ENCODE measurements around the gene ZNF625. TPM values are rescaled to one million over a fixed set of nuclear protein-coding genes. Genes with fewer than 3 reads are reported as not detected.
A peak's percentile ranks its signal among the peaks of the same experiment; 100 is the strongest.

Gene ZNF625
- total RNA-seq (1 to 10 TPM; 4.3 to 7.0 (median 5.4) TPM), polyA plus RNA-seq (1.2 TPM)
- long read RNA-seq, donor 1 = 0 reads
- long read RNA-seq, donor 2 = 0 reads
- long read RNA-seq, donor 3 = 0 reads
- long read RNA-seq, donor 4 = 0 reads

DNA sequence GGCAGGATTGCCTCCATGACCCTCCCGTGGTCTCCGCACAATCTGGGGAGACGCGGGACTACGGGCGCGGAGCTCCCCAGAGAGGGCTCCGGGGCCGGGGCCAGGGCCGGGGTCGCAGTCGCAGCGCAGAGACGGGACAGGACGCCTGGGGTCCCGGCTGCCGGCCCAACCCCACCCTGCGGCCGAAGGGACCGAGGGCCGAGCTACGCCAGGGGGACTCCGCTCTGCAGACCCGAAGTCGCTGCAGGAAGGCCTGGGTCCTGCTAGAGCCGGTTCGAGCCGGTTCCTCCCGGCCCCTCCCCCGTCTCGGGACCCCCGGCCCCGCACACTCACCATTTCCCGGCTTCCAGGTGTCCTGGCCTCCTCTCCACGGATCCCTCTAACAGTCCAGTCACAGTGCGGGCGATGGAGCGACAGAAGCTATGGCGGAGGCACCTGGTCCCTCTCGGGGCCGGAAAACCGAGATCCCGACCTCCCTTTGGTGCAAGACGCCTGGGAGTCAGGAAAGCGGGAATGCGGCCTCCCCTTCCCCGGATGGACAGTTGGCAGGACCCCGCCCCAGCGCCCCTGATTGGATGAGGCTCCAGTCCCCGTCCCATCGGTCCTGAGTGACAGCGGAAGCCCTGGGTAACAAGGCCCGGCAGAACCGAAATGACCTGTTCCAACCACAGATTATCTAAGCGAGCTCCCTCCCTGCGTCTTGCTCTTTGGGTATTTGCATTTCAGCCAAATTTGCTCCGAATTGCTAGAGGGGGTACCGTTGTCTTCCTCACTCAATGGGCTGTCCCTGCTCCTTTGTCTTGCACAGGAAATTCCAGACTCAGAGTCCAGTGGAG, at the start of gene ZNF625:
Gene ZNF625, minus strand, starts transcription at position 512 of the 836 bp plus-strand sequence. Its CDS starts 176 bp downstream, at position 336.
- ATAC-seq (peak; percentile 99), DNase-seq (peak; percentile 92 to 96 (median 95))
- peak within 1 kb of the TSS; percentile 98 for H3K4me3 ChIP-seq (ENCODE audit: low read length)
- intact Hi-C loops (cut with DNase I) = no loop called here
- under 1% methylated on average over 58 of the region's 58 CpGs for WGBS
- H3K27ac ChIP-seq (ENCODE audit: low read length) = peak within 1 kb of the TSS; percentile 32
- peaks cover 2% of the 10 kb centered on the region for H3K4me1 ChIP-seq (ENCODE audit: control insufficient read depth, insufficient read depth, low read length)
- no peaks in the 10 kb centered on the region for H3K27me3 ChIP-seq (ENCODE audit: control insufficient read depth, insufficient read depth)
- no peaks in the 10 kb centered on the region for H3K9me3 ChIP-seq (ENCODE audit: control insufficient read depth, low read length)

DNA sequence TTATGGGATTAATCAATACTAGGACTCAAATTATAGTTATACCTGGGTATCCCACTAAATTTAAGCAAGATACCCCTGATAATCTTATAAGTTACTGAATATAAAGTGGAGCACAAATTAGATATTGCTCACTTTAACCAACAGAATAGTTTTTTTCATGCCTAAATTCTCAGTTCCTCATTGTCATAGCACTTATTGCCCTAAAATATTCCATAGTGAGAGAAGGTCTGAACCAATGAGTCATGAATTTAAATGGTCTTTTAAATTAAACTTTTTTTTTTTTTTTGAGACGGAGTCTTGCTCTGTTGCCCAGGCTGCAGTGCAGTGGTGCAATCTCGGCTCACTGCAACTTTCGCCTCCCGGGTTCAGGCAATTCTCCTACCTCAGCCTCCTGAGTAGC, 48.8 kb upstream of the ZNF625 start:
- Histone ChIP-seq H3K27ac (ENCODE audit: low read length) (no peak overlapping the region), H3K4me1 (ENCODE audit: control insufficient read depth, insufficient read depth, low read length) (no peaks in the 10 kb centered on the region), H3K27me3 (ENCODE audit: control insufficient read depth, insufficient read depth) (no peaks in the 10 kb centered on the region), H3K9me3 (ENCODE audit: control insufficient read depth, low read length) (no peaks in the 10 kb centered on the region), H3K4me3 (ENCODE audit: low read length) (no peak overlapping the region)
- intact Hi-C loops (cut with DNase I) = no loop called here
- 97% methylated on average over 4 of the region's 4 CpGs for WGBS
- DNase-seq (no peak), ATAC-seq (no peak)

DNA sequence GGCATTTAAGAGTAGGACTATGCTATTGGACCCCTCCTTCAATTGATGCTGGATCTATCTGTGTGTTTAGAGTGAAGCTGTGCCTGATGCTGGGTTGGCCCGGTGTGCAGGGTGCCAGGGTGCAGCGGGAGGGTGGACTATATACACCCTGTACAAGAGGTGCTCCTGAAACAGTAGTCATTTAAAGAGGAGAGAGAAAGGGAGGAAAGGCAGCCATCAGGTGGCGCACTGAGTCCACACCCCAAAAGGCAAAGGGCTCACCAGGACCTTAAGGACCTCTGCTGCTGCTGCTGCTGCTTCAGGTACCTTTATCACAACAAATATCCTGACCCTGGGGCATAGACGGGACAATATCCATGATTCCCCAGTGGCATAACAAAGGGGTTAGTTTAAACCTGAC, 45.7 kb upstream of the ZNF625 start:
- Histone ChIP-seq H3K9me3 (ENCODE audit: control insufficient read depth, low read length) (no peaks in the 10 kb centered on the region), H3K27ac (ENCODE audit: low read length) (no peak overlapping the region), H3K4me1 (ENCODE audit: control insufficient read depth, insufficient read depth, low read length) (no peaks in the 10 kb centered on the region), H3K4me3 (ENCODE audit: low read length) (no peak overlapping the region), H3K27me3 (ENCODE audit: control insufficient read depth, insufficient read depth) (no peaks in the 10 kb centered on the region)
- 39% methylated on average over 4 of the region's 4 CpGs for WGBS
- ATAC-seq (peak in 1 of 2 donors; percentile 51), DNase-seq (peak in 2 of 3 donors; percentile 58 to 65)
- intact Hi-C loops (cut with DNase I) = no loop called here

DNA sequence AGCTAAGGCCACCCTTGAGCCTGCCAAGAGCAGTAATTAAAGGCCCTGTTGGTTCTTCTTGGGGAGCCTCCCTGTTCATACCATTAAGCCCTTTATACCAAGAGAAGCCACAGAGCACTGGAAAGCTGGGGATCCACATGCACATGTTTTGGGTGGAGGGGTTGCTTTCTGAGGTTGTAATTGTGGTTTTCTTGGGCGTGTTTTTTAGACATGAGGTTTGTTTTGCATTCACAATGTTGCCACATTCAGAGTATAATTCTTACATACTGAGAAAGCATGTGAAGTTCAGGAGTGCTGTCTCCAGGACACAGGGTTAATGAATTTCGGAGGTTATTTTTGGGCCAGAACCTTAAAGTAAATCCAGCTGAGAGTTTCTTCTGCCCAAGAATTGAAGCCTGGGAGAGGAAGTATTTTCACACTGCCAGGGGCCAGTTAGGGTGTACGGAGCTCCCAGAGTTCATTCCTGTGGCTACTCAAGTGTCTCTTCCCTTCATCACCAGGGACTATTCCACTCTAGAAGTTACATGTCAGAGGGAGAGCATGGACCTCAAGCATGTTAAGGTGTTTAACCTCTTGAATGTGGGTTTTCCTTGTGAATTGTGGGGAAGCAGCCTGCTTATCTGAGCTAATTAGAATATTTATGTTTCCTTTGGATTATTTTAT, 43.4 kb upstream of the ZNF625 start:
- ATAC-seq (no peak), DNase-seq (no peak)
- WGBS = 76% methylated on average over 3 of the region's 3 CpGs
- H3K27ac ChIP-seq (ENCODE audit: low read length) = no peak overlapping the region
- H3K4me1 ChIP-seq (ENCODE audit: control insufficient read depth, insufficient read depth, low read length) = no peaks in the 10 kb centered on the region
- no peaks in the 10 kb centered on the region for H3K9me3 ChIP-seq (ENCODE audit: control insufficient read depth, low read length)
- intact Hi-C loops (cut with DNase I) = loop anchor here in 1 of 4 donors (10.0 kb wide), 1 partner anchor 155 kb away; no protein-coding TSS in a partner anchor
- H3K4me3 ChIP-seq (ENCODE audit: low read length) = no peak overlapping the region
- H3K27me3 ChIP-seq (ENCODE audit: control insufficient read depth, insufficient read depth) = no peaks in the 10 kb centered on the region

DNA sequence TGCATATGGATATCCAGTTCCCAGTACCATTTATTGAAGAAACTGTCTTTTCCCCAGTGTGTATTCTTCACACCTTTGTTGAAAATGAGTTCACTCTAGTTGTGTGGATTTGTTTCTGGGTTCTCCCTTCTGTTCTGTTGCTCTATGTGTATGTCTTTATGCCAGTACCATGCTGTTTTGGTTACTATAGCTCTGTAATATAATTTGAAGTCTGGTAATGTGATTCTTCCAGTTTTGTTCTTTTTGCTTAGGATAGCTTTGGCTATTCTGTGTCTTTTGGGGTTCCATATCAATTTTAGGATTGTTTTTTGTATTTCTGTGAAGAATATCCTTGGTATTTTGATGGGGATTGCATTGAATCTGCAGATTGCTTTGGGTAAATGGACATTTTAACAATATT, 41.6 kb upstream of the ZNF625 start:
- Histone ChIP-seq H3K4me3 (ENCODE audit: low read length) (no peak overlapping the region), H3K4me1 (ENCODE audit: control insufficient read depth, insufficient read depth, low read length) (peaks cover 3% of the 10 kb centered on the region), H3K27ac (ENCODE audit: low read length) (no peak overlapping the region), H3K27me3 (ENCODE audit: control insufficient read depth, insufficient read depth) (no peaks in the 10 kb centered on the region), H3K9me3 (ENCODE audit: control insufficient read depth, low read length) (no peaks in the 10 kb centered on the region)
- ATAC-seq (no peak), DNase-seq (no peak)
- intact Hi-C loops (cut with DNase I) = loop anchor here in 1 of 4 donors (10.0 kb wide), 1 partner anchor 157 kb away; no protein-coding TSS in a partner anchor

DNA sequence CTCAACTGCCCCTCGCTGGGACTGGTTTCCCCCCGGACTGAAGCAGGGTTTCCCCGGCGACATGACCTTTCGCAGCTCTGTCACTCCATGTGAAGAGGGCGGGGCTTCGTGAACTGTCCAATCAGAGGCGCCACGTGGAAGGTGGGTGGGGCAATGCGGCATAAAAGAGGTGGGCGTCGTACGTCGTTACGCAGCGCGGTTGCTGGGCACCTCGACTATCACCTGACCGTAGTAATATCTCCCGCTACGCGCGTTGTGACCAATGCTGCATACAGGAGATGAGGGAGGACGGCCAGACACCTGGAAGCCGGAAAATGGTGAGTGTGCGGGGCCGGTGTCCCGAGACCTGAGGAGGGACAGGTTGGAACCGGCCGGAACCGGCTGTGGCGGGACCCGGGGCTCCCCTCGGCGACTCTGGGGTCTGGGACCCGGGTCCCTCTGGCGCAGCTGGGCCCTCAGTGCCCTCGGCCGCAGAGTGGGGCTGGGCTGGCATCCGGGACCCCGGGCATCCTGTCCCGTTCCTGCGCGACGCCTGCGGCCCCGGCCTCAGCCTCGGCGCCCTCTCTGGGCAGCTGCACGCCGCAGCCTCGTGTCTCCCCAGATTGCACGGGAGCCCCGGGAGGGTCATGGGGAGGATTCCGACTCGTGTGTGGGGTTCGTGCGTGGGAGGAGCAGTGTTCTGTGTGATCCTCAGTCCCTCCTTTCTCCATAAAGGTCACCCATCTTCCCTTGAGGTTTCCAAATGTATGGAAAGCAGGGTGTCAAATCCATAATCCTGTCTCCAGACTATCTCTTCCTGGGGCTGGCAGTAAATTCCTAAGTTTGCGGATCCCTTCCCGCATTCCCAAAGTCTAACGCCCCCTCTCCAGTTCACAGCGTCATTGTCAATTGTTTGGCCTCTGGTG, 38.5 kb upstream of the ZNF625 start:
- intact Hi-C loops (cut with DNase I) = loop anchor here in 1 of 4 donors (10.0 kb wide), 1 partner anchor 160 kb away; no protein-coding TSS in a partner anchor
- under 1% methylated on average over 62 of the region's 62 CpGs for WGBS
- Histone ChIP-seq H3K4me3 (ENCODE audit: low read length) (peak overlapping the region; percentile 82), H3K27me3 (ENCODE audit: control insufficient read depth, insufficient read depth) (no peaks in the 10 kb centered on the region), H3K27ac (ENCODE audit: low read length) (peak overlapping the region; percentile 43), H3K4me1 (ENCODE audit: control insufficient read depth, insufficient read depth, low read length) (peaks cover 3% of the 10 kb centered on the region), H3K9me3 (ENCODE audit: control insufficient read depth, low read length) (peaks cover 2% of the 10 kb centered on the region)
- ATAC-seq (peak; percentile 98 to 99), DNase-seq (peak; percentile 91 to 95 (median 94))

DNA sequence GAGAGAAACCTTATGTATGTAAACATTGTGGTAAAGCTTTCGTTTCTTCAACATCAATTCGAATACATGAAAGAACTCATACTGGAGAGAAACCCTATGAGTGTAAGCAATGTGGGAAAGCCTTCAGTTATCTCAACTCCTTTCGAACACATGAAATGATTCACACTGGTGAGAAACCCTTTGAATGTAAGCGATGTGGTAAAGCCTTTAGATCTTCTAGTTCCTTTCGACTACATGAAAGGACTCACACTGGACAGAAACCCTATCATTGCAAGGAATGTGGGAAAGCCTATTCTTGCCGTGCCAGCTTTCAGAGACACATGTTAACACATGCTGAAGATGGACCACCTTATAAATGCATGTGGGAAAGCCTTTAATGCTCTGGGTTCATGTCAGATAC, 31.1 kb upstream of the ZNF625 start:
- no peaks in the 10 kb centered on the region for H3K4me1 ChIP-seq (ENCODE audit: control insufficient read depth, insufficient read depth, low read length)
- intact Hi-C loops (cut with DNase I) = no loop called here
- no peak overlapping the region for H3K4me3 ChIP-seq (ENCODE audit: low read length)
- no peak for ATAC-seq
- DNase-seq = no peak
- H3K27ac ChIP-seq (ENCODE audit: low read length) = no peak overlapping the region
- peaks cover 11% of the 10 kb centered on the region for H3K9me3 ChIP-seq (ENCODE audit: control insufficient read depth, low read length)
- WGBS = 97% methylated on average over 6 of the region's 6 CpGs
- H3K27me3 ChIP-seq (ENCODE audit: control insufficient read depth, insufficient read depth) = no peaks in the 10 kb centered on the region

DNA sequence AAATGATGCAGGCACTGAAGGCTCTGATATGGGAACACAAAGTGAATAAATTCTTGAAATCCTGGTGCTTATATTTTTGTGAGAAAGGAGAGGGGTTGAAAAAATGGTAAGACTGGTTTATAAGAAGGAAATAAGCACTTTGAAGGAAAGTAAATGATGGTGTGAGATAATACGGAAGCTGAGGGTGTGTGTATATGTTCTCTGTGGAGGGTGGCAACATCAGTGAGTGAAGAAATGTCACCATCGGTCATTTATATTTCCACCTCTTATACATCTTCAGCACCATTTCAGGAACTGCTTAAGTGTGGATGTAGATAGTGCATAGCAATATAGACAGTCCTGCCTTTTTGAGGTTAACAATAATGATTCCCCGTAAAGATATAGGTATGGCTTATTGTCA, 23.8 kb upstream of the ZNF625 start:
- ATAC-seq = no peak
- WGBS = 93% methylated on average over 3 of the region's 3 CpGs
- no peaks in the 10 kb centered on the region for H3K4me1 ChIP-seq (ENCODE audit: control insufficient read depth, insufficient read depth, low read length)
- no peak overlapping the region for H3K27ac ChIP-seq (ENCODE audit: low read length)
- H3K9me3 ChIP-seq (ENCODE audit: control insufficient read depth, low read length) = peaks cover 2% of the 10 kb centered on the region
- DNase-seq = no peak
- H3K4me3 ChIP-seq (ENCODE audit: low read length) = no peak overlapping the region
- intact Hi-C loops (cut with DNase I) = no loop called here
- H3K27me3 ChIP-seq (ENCODE audit: control insufficient read depth, insufficient read depth) = no peaks in the 10 kb centered on the region

DNA sequence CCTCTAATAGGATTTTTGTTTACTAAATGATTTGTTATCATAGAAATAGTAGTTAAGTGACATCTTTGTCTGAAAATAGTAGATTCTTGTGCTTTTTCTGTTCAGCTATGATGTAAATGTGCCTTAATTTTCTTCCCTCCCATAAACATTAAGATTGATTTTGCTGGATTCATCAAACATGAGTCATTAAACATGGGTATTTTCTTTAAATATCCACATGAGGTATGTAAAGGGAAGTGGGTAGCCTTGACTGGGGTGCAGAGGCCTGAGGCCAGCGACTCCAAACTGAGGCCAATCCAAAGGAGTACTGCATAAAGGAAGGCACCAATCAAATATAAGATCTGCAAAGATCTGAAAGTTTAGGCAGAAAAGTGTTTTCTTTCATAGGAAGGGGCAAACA, 10.1 kb upstream of the ZNF625 start:
- ATAC-seq = no peak
- intact Hi-C loops (cut with DNase I) = no loop called here

DNA sequence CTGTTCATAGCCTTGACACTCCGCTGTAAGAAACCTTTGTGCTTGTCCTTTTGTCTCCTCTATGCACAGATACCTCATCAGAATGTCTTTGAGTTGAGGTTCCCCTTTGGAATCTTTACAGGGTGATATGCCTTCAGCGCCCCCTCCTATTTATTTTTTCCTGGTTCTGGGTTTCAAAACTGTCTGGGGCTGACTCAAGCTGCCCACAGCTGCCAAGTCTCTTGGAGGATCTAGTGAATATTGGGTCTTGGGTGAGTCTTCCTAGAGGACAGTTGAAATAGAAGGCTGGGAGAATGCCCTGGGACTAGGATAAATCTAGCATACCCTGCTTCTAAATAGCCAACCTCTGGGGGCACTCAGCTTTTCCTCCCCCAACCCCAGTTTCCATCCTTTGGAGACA, 7.3 kb upstream of the ZNF625 start:
- 8% methylated on average over 2 of the region's 2 CpGs for WGBS

More for the DNA sequence above, 10.1 kb upstream of the ZNF625 start:
- Histone ChIP-seq H3K9me3 (ENCODE audit: control insufficient read depth, low read length) (no peaks in the 10 kb centered on the region), H3K27me3 (ENCODE audit: control insufficient read depth, insufficient read depth) (no peaks in the 10 kb centered on the region), H3K4me3 (ENCODE audit: low read length) (no peak overlapping the region), H3K4me1 (ENCODE audit: control insufficient read depth, insufficient read depth, low read length) (no peaks in the 10 kb centered on the region), H3K27ac (ENCODE audit: low read length) (no peak overlapping the region)
- DNase-seq = no peak
- 89% methylated on average over 1 of the region's 1 CpG for WGBS

More for the DNA sequence above, 7.3 kb upstream of the ZNF625 start:
- intact Hi-C loops (cut with DNase I) = no loop called here
- Histone ChIP-seq H3K9me3 (ENCODE audit: control insufficient read depth, low read length) (no peaks in the 10 kb centered on the region), H3K4me1 (ENCODE audit: control insufficient read depth, insufficient read depth, low read length) (no peaks in the 10 kb centered on the region), H3K27ac (ENCODE audit: low read length) (peak overlapping the region; percentile 3), H3K4me3 (ENCODE audit: low read length) (peak overlapping the region; percentile 88), H3K27me3 (ENCODE audit: control insufficient read depth, insufficient read depth) (no peaks in the 10 kb centered on the region)
- DNase-seq (no peak), ATAC-seq (no peak)
